ENCODE measurements around the gene ST6GALNAC5.

ST6GALNAC5 gene

GRCh38 chr1:76826072-76826845 lies 41.0 kb upstream of the ST6GALNAC5 start (continued):
- TF ChIP-seq OVOL3 (tag by site-specific recombination; IDR thresholded peaks at IDR 0.05) (no peak), ZNF610 (tag by site-specific recombination; IDR thresholded peaks at IDR 0.05; ENCODE audit: borderline replicate concordance) (no peak), ZNF692 (tag by site-specific recombination; IDR thresholded peaks at IDR 0.05) (no peak), ZNF274 (IDR thresholded peaks at IDR 0.05; ENCODE audit: low read length) (no peak), ZNF274 (tag by site-specific recombination; IDR thresholded peaks at IDR 0.05; ENCODE audit: borderline replicate concordance) (no peak), HOXC10 (CRISPR knock-in tag; IDR thresholded peaks at IDR 0.05) (no peak), ZNF423 (tag by site-specific recombination; IDR thresholded peaks at IDR 0.05) (no peak), ZNF654 (tag by site-specific recombination; IDR thresholded peaks at IDR 0.05; ENCODE audit: low read depth) (no peak), ZNF239 (tag by site-specific recombination; IDR thresholded peaks at IDR 0.05) (no peak), ZNF416 (tag by site-specific recombination; IDR thresholded peaks at IDR 0.05) (no peak), ZNF791 (tag by site-specific recombination; IDR thresholded peaks at IDR 0.05) (no peak)

- no peaks in the 10 kb centered on the region for H3K4me1 ChIP-seq (ENCODE audit: control insufficient read depth, insufficient read depth, low read length)
- CTCF ChIA-PET = no interaction called here
- no peak for TF ChIP-seq PRDM6 (tag by site-specific recombination; IDR thresholded peaks at IDR 0.05)
- TF ChIP-seq SETDB1 (IDR thresholded peaks at IDR 0.05; ENCODE audit: insufficient read length, low read length) = no peak
- H3K27ac ChIP-seq (ENCODE audit: extremely low read depth, low read depth, low read length) = no peak overlapping the region
- H3K4me3 ChIP-seq (ENCODE audit: low read depth, low read length) = no peak overlapping the region
- H3K9me3 ChIP-seq (ENCODE audit: control insufficient read depth, insufficient read depth, low read depth, low read length) = no peaks in the 10 kb centered on the region
- no peaks in the 10 kb centered on the region for H3K36me3 ChIP-seq (ENCODE audit: control insufficient read depth in 2 of 2, insufficient read depth in 1 of 2, low read length in 2 of 2)
- POLR2A ChIA-PET = no interaction called here
Measured at GRCh38 chr1:76827066-76827465, 40.2 kb upstream of the ST6GALNAC5 start.

GRCh38 chr1:76830373-76830772 lies 36.9 kb upstream of the ST6GALNAC5 start:
- no peaks in the 10 kb centered on the region for H3K9me3 ChIP-seq (ENCODE audit: control insufficient read depth, insufficient read depth, low read depth, low read length)
- ChIA-PET POLR2A (no interaction called here), CTCF (no interaction called here)
- H3K36me3 ChIP-seq (ENCODE audit: control insufficient read depth in 2 of 2, insufficient read depth in 1 of 2, low read length in 2 of 2) = no peaks in the 10 kb centered on the region
- no peak overlapping the region for H3K27ac ChIP-seq (ENCODE audit: extremely low read depth, low read depth, low read length)
- TF ChIP-seq ZNF18 (tag by site-specific recombination; IDR thresholded peaks at IDR 0.05) = no peak
- TF ChIP-seq RBAK (tag by site-specific recombination; IDR thresholded peaks at IDR 0.05) = no peak
- no peak for TF ChIP-seq ZNF792 (tag by site-specific recombination; IDR thresholded peaks at IDR 0.05)
- no peak for TF ChIP-seq ATF2 (tag by site-specific recombination; IDR thresholded peaks at IDR 0.05; ENCODE audit: low read depth)
- TF ChIP-seq ZNF658 (tag by site-specific recombination; IDR thresholded peaks at IDR 0.05) = no peak
- TF ChIP-seq MYNN (tag by site-specific recombination; IDR thresholded peaks at IDR 0.05; ENCODE audit: borderline replicate concordance) = no peak
- no peak for TF ChIP-seq ZNF350 (tag by site-specific recombination; IDR thresholded peaks at IDR 0.05)
- no peak for TF ChIP-seq GLI4 (tag by site-specific recombination; IDR thresholded peaks at IDR 0.05)
- TF ChIP-seq ZNF544 (tag by site-specific recombination; IDR thresholded peaks at IDR 0.05) = no peak
- TF ChIP-seq ZNF777 (tag by site-specific recombination; IDR thresholded peaks at IDR 0.05; ENCODE audit: borderline replicate concordance) = no peak
- TF ChIP-seq ZFHX2 (tag by site-specific recombination; conservative IDR thresholded peaks at IDR 0.05) = no peak
- no peak for TF ChIP-seq OVOL3 (tag by site-specific recombination; IDR thresholded peaks at IDR 0.05)
- TF ChIP-seq ZNF23 (tag by site-specific recombination; IDR thresholded peaks at IDR 0.05; ENCODE audit: borderline replicate concordance) = no peak
- TF ChIP-seq ZNF362 (tag by site-specific recombination; IDR thresholded peaks at IDR 0.05) = no peak
- no peak overlapping the region for H3K4me3 ChIP-seq (ENCODE audit: low read depth, low read length)
- no peaks in the 10 kb centered on the region for H3K4me1 ChIP-seq (ENCODE audit: control insufficient read depth, insufficient read depth, low read length)
